NCI-H2196 treated with DMSO at 0.1 percent for 48 hours (cell line): Measurements from ENCODE around the gene RRAS2.
"Not testable (repeated sequence)": the region's sequence is repeated elsewhere in the genome, so short reads cannot be mapped to it uniquely, and the experiment has no call there.

ENCODE experiments used
- DNase-seq: peaks from one replicate; lab custom pipeline; 2025; ENCODE audit not compliant: unreplicated experiment; lab: John Stamatoyannopoulos, UW

Gene RRAS2

DNA sequence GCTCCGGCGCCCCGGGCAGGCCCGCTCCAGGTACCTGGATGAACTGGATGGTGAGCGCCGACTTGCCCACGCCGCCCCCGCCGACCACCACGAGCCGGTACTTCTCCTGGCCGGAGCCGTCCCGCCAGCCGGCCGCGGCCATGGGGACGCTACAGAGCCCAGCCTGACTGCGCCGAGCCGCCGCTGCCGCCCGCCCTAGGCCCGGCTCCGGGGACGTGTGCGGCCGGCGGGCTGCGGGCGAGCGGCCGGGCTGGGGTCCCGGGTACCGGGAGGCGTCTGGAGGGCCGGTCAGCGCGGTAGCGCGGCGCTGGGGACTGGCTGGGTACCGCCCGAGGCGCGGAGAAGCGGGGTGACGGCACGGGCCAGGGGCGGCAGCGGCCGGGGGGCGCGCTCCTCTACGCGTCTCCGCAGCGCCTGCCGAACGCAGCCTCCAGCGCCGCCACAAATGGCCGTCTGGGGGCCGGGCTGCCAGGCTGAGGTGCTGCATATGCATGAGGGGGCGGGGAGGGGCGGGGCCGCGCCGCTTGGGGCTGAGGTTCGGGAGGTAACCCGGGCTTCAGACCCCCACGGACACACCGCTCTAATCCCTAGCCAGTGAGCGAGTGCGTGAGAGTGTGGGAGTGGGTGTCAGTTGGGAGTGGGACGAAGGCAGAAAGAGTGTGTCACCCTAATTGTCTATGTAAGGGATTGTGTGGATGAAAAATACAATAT is at the start of gene RRAS2:
RRAS2 (minus strand) TSS at position 455 of the 711 bp plus-strand sequence; CDS start at position 142, 313 bp downstream.
- DNase-seq: peak; percentile 48

DNA sequence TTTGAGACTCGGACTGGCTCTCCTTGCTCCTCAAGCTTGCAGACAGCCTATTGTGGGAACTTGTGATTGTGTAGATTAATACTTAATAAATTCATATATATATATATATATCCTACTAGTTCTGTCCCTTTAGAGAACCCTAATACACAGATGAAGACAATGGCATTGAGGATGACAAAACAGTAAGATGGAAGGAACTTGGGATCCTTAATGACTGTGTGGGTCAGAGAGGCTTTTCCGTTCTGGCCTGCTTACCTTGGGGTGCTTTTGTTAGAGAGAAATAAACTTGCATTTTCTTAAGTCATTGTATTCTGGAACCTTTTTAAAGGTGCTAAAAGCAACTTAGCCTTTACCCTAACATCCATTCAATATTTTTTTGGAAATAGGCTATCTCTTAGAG is 49.6 kb upstream of the RRAS2 start:
- no peak for DNase-seq

DNA sequence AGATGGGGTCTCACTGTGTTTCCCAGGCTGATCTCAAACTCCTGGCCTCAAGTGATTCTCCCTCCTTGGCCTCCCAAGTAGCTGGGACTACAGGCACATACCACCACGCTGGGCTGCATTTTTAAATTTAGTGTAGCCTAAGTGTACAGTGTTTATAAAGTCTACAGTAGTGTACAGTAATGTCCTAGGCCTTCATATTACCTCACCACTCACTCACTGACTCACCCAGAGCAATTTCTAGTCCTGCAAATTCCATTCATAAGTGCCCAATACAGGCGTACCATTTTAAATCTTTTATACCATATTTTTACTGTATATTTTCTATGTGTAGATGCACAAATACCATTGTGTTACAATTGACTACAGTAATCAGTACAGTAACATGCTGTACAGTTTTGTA is 47.1 kb upstream of the RRAS2 start:
- not testable (repeated sequence) for DNase-seq

DNA sequence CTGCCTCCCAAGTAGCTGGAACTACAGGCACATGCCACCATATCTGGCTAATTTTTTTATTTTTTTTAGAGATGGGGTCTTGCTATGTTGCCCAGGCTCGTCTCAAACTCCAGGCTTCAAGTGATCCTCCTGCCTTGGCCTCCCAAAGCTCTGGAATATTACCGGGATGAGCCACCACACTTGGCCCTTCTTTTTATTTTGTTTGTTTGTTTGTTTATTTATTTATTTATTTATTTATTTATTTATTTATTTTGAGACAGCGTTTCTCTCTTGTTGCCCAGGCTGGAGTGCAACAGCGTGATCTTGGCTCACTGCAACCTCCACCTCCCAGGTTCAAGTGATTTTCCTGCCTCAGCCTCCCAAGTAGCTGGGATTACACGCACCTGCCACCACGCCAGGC is 44.5 kb upstream of the RRAS2 start:
- not testable (repeated sequence) for DNase-seq

DNA sequence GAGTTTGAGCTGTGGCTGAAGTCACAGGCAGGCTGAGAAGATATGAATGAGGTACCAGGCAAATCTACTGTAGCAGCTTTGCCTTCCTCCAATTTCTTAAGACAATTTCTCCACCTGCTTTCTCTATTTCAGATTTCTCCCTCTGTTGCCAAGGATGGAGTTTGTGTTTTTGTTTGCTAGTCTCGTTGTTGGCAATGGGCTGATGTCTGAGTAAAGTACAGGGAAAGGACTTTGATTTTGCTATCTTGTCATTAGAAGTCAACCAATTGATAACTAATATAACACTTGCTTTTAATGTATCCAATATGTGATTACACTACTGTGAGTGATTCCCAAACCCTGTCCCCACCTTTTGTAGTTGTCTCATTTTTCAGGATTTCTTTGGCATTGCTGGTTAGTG is 40.1 kb upstream of the RRAS2 start:
- no peak for DNase-seq

DNA sequence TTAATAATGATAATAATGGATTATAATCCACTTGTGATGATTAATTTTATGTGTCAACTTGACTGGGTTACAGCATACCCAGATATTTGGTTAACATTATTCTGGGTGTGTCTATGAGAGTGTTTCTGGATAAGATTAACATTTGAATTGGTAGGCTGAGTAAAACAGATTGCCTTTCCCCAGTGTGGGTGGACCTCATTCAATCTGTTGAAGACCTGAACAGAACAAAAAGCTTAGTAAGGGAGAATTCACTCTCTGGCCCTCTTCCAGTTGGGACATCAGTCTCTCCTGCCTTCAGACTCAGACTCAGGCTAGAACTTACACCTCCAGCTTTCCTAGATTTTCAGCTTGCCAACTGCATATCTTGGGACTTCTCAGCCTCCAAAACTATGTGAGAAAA is 37.3 kb upstream of the RRAS2 start:
- no peak for DNase-seq

DNA sequence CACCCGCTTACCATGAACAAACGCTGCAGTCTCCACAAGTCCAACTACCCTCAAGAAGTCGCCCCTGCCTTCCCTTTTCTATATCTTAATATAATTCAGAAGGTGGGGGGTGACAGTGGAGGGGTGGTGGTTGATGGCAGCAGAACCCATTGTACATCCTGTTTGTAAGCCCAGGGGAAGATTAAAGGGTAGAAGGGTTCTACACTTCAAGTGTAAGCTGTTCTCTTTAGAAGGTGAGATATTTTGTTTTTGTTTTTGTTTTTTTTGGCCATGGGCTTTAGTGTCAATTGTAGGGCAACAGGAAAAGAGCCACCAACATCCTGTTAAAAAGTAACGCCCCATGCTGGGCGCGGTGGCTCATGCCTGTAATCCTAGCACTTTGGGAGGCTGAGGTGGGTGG is 34.9 kb upstream of the RRAS2 start:
- DNase-seq: no peak

DNA sequence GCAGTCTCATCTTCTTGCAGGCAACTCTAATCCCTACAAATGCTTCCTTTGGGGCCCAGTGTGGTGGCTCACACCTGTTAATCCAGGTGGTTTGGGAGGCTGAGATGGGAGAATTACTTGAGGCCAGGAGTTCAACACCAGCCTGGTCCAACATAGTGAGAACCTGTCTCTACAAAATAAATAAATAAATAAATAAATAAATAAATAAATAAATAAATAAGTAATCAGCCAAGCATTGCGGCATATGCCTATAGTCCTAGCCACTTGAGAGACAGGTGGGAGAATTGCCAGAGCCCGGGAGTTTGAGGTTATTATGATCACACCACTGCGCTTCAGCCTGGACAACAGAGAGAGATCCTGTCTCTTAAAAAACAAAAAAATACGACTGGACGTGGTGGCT is 34.1 kb upstream of the RRAS2 start:
- DNase-seq: no peak

DNA sequence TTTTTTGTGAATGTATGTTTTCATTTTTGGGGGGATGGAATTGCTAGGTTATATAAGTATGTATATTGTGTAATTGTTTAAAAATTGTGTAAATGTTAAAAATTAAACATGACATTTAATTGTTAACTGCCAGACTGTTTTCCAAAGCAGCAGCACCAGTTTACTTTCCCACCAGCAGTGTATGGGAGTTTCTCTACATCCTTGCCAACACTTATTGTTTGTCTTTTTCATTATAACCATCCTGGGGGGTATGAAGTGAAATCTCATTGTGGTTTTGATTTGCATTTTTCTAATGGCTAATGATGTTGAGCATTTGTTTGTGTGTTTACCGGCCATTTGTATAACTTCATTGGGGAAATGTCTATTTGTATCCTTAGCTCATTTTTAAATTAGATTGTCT is 31.7 kb upstream of the RRAS2 start:
- no peak for DNase-seq

DNA sequence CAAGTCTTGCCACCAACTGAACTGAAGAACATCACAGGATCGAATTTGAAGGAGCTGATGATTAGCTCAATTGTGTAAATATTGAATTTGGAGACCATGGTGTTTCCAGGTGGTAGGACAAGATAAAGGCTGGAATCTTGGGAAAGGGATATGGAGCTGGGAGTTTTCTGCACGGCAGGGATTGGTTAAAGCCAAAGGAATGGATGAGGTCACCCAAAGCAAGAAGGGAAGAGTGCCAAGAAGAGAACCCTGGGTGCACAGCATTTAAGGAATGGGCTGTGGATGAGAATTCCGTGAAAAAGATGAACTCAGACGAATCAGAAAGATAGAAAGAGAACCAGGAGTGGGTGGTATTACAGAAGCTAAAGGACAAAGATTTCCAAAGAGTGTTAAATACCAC is 29.4 kb upstream of the RRAS2 start:
- no peak for DNase-seq

DNA sequence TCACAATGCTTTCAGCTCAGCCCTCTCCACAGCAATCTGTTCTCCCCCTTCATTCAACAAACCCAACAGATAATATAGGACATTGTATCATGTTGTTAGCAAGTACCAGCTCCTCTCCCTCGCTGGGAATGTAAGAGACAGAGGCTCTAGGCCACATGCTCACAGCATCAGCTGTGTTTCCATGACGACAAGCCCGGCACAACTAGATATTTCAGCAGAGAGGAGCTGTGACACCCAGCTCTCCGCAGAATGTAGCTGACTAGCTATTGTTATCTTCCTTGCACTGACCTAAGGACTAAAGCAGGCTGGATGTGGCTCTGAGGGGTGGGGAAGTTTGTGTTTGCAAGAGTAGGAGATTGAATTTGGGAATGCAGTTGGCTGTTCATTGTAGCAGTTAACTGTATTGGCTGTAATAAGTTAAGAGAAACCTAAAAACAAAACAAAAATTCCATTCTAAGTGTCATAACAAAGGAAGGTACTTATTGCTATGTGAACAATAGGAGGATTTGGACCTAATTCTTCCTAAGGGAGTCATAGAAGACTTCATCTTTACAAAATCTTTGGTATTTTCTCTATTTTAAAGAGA is 28.0 kb upstream of the RRAS2 start:
- no peak for DNase-seq

DNA sequence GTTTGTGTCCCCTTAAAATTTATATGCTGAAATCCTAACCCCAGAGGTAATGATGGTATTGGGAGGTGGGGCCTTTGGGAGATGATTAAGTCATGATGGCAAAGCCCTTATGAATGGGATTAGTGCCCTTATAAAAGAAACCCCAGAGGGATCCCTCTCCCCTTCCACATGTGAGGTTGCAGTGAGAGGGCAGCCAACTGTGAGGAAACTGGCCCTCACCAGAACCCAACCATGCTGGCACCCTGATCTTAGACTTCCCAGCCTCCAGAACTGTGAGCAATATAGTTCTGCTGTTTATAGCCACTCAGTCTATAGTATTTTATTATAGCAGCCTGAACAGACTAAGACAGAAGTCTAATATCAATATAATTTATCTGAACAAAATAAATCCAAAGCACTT is 27.1 kb upstream of the RRAS2 start:
- DNase-seq: no peak

DNA sequence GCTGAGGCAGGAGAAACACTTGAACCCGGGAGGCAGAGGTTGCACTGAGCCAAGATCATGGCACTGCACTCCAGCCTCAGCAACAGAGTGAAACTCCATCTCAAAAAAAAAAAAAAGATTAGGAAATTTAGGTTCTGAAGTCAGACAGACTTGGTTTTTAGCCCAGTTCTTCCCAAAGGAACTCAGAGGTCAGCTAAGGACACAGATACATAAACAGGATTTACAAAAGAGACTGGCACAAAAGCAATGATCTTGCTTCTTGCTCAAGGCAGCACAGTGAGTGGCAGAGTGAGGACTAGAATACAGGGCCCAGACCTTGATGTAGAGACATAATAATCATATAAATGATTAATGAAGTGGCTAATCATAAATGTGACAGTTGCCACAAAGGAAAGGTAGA is 25.4 kb upstream of the RRAS2 start:
- DNase-seq: no peak

DNA sequence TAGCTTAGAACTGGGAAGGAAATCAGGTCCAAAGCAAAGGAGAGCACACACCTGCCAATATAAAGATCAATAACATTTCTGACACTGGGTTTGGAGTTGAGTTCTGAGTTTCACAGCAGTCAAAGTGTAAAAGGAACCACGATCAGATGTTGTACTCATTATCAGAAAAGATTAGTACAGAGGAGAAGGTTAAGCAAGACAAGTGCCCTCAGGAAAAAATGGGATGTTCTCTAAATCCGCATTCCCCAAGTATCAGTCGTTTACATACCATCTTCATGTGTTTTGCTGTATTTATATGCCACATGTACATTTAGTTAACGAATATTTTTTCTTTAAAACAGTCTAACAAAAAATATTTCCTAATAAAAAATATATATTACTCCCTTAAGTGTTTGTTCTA is 23.0 kb upstream of the RRAS2 start:
- no peak for DNase-seq

DNA sequence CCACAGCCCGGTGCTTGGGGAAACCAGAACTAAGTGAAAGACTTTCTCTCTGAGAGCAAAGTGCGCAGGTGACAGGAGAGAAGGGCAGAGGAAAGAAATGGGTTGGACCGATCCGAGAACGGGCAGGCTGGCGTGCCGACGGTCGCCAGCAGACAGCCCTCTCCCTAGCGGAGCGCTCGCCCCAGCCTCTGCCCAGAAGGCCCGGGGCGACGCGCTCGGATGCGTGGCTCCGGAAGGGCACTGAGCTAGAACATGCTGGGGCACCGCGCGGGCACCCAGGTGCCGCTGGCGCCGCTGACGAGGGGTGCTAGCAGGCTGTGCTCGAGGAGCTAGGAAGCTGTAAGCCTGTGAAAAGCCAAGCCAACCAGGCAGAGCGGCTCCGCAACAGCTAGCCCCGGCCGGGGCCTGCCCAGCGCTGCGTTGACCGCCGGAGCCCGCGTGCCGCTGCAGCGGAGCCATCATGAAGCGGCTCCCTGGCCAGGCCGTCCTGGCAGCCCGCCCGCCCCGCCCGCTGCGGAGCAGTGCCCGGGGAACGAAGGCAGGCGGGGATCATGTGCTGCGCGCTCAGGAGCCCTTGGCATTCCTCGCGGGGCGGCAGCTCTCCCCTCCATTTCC is 22.1 kb upstream of the RRAS2 start:
- DNase-seq: no peak

DNA sequence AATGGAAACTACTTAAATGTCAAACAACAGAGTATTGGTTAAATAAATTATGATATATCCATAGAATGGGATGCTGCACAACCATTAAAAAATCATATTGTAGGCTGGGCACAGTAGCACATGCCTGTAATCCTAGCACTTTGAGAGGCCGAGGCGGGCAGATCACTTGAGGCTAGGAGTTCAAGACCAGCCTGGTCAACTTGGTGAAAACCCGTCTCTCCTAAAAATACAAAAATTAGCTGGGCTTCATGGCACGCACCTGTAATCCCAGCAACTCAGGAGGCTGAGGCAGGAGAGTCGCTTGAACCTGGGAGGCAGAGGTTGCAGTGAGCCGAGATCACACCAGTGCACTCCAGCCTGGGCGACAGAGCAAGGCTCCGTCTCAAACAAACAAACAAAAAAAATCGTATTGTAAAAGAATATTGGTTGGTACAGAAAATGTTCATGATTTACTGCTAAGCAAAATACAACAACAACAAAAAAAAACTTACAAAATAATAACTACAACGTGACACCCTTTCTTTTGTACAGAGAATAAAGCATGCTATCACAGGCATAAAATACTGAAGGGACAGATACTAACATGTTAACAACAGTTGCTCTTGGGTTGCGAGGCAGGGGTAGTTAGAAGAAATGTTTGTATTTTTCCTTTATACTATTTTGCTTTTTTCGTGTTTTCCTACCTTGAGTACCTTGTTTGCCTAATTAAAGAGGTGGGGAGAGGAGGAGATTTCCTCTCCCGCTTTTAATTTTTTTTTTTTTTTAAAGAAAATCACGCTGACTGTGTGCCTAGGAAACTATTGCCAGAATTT is 21.3 kb upstream of the RRAS2 start:
- DNase-seq: no peak

DNA sequence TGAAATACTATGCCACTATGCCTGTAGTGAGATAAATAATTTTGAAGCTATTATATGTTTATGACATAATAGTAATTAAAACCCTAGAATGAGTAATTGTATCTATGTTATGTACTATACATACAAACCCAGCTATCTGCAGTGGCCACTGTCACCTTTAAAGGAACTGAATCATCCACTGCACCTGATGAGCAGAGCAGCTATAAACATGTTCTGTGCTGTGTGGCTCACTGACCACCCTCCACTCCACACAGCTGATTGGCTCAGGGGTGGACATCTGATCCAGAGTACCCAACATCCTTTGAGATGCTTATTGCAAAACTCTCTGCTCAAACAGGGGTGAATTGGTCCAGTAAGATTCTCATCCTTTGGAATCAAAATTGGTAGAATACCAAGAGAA is 19.2 kb upstream of the RRAS2 start:
- no peak for DNase-seq

DNA sequence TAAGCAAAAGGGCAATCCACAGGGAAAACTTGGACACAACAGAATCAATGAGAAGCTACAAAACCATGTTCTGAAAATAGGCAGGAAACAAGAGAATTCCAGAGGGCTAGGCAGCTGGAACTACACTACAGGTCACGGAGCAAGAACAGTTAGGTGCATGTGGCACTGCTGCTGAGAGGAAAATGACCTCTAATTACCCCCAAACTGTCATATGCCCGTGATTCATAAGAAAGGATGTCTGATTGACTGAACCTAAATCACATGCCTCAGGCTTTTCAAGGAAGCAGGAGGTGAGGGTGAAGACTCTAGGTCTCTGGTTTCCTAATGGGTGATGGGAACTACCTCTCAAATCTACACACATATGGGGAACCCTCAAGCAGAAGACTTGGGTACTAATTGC is 17.9 kb upstream of the RRAS2 start:
- DNase-seq: no peak

DNA sequence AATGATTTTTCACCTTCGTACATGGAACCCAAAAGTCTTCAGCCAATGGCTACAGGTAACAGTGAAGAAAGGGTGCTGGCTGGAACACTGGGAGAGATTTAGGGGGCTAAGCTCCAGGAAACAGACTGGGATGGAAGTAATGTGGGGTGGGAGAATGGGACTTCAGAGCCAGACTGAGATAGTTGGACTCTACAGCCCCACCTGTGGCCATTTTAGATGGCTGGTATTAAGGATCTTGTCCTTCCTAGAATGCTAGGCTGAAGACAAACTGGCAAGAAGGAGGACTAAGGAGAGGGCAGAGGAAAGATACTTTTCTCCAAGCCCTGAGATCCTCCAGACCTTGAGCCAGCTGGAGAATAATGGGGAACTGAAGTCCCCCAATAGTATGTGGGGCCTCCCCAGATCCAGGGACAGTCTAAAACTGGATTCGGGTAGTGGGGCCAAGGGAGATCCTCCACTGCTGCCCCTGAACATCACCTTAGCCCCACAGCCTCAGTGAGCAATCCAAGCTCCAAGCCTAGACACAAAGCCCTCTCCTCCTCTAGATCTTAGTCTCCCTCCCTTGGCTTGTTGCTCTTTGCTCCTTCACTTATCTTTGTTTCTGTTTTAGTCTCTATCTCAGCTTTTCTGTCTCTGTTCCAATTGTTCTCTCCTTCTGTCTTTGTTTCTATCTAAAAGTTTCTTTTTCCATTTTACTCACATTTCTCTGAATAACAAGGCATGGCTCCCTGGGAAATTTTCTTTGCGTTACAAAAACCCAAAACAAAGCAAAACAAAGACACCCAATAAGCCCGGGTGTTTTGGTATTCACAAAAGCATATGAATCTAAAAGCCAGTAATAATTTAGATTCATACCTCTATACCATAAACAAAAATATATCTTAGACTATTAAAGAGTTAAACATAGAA is 16.2 kb upstream of the RRAS2 start:
- DNase-seq: no peak

DNA sequence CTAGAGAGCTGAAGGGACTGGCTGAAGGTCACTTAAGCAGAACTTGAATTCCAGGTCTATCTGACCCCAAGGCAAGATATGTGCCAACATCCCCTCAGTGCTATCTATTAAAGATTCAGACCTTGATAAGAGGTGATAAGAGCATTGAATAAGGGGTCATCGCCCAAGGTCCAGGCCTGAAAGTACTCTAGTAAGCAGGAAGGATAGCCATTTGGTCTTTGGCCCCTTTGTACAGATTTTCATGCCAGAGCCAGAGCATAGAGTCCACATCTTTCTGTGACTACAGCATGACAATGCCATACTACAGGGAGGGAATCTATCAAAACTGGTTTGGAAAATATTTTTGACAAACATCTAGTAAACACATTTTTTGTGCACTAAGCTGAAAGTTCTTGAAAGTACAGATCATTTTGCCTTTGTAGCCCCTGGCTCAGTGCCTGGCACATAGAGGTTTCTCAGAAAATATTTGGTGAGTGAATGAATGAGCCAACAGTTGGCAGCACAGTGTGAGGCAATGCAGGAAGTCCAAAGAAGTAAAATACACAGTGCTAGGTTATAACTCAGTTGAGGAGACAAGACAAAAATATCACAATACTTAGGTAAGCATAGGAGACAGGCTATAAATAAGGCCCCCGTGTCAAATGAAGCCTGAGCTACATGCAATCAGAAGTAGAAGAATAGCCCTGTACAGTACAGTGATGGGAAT is 15.1 kb upstream of the RRAS2 start:
- no peak for DNase-seq
